HG02870 (cell line): ENCODE data around the gene CHAF1A.

Source experiments
- ATAC-seq: cut with Tn5 transposase; IDR thresholded peaks from one replicate; pipeline ENCODE4 v1.9.1; 2021; ENCODE audit warnings: mild to moderate bottlenecking, moderate library complexity; ENCODE audit not compliant: unreplicated experiment

CHAF1A gene

DNA sequence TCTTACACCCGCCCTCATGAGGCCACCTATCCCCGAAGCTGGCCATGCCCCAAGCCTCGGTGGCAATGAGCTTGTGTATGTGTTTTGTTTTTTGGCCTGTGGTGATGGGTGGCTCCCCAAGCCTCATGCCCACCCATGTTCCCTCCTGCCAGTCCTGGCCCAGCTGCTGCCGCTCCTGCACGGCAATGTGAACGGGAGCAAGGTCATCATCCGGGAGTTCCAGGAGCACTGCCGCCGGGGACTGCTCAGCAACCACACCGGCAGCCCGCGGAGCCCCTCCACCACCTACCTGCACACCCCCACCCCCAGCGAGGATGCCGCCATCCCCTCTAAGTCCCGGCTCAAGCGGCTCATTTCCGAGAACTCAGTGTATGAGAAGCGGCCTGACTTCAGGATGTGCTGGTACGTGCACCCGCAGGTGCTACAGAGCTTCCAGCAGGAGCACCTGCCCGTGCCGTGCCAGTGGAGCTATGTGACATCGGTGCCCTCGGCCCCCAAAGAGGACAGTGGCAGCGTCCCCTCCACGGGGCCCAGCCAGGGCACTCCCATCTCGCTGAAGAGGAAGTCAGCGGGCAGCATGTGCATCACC, 30.6 kb downstream of the CHAF1A start:
- no peak for ATAC-seq

- ATAC-seq = no peak
Measured at GRCh38 chr19:4434391-4434790, 32.0 kb downstream of the CHAF1A start.

GRCh38 chr19:4436231-4436630, 33.8 kb downstream of the CHAF1A start:
- ATAC-seq = no peak

DNA sequence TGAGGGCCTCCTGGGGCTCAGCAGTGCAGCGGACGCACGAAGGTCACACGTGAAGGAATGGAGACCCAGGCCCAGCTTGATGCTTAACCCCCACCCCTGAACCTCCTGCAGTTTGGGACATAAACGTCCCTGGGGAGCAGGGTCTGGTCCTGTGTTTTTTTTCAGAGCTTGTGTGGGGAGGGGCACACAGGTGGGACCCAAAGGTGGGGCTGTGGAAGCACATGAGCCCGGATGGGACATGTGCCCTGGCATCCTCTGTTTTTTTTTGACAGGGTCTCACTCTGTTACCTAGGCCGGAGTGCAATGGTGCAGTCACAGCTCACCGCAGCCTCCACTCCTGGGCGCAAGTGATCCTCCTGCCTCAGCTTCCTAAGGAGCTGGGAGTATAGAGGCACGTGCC, 34.7 kb downstream of the CHAF1A start:
- ATAC-seq = no peak

DNA sequence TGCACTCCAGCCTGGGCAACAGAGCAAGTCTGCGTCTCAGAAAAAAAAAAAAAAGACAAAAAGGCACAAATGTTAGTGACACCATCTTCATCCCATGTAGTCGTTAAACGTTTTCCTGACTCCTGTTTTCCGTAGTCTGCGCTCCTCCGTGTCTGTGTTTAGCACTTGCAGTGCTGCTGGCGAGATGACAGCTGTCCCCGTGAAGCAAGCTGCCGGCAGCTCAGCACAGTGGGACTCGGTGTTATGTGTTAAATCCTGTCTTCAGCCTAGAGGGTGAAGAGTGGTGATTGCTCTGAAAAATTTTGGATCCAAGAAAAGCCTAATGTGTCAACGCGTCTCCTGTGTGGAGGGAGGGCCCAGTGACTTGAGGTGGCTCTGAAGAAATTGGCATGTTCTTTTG, 36.8 kb downstream of the CHAF1A start:
- ATAC-seq = no peak

DNA sequence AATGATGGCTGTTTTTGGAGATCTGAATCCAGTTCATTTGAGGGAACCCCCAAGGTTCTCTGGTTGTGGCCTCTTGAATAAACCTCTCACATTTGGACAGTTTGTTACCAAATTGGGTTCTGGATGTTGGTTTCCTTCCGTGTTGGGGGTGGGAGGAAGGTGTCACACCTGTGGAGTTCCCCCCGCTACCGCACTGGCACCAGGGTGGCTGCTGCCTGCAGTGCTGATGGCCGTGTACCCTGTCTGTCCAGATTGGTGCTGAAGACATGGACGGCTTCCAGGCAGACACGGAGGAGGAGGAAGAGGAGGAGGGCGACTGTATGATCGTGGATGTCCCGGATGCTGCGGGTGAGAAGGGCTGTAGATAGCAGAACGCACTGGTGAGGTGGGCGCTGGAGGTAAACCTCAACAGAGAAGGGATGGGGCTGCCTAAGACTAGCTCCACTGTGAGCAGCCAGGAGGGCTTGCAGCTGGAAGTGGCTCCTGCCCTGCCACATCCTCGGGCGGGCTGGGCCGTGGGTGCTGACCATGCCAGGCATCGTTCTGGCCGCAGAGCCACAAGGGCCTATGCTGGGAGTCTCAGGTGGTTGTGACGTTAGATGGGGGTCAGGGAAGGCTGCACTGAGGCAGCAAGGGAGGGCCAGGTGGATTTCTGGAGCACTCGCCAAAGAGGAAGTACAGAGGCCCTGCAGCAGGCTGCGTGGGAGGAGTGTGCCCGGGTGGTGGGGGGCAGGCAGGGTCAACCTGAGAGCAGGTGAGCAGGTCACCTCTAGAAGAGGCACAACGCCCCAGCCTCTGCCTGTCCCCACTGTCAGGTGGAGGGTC, 39.8 kb downstream of the CHAF1A start:
- no peak for ATAC-seq

DNA sequence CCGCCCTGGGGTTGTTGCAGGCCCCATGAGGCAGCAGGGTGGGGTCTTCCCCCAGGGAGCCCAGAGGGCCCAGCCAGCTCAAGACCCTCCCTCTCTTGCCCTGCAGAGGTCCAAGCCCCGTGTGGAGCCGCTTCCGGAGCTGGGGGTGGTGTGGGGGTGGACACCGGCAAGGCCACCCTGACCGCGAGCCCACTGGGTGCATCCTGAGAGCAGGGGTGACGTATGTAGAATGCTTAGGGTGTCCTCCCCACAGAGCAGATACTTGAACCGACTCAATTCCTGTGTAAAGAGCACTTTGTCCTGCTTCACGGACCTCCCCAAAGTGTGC, 40.3 kb downstream of the CHAF1A start:
- ATAC-seq = no peak

DNA sequence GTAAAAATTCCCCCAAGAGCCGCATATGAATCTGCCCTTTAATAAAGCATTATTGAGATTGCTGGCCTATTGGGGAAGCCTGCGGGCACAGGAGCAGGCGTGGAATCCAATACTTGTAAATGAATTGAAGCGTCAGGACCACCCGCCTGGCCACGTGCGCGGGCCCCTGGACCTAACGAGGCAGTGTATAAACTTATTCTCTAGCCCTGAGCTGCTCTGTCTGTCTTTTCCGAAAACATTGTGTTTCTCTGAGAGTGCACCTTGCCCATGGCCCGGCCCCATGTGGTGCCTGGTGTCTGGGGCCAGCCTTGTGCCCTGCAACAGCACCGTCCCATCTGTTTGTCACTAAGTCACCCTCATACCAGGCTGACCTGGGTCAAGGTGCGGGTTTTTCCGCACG, 40.7 kb downstream of the CHAF1A start:
- no peak for ATAC-seq

DNA sequence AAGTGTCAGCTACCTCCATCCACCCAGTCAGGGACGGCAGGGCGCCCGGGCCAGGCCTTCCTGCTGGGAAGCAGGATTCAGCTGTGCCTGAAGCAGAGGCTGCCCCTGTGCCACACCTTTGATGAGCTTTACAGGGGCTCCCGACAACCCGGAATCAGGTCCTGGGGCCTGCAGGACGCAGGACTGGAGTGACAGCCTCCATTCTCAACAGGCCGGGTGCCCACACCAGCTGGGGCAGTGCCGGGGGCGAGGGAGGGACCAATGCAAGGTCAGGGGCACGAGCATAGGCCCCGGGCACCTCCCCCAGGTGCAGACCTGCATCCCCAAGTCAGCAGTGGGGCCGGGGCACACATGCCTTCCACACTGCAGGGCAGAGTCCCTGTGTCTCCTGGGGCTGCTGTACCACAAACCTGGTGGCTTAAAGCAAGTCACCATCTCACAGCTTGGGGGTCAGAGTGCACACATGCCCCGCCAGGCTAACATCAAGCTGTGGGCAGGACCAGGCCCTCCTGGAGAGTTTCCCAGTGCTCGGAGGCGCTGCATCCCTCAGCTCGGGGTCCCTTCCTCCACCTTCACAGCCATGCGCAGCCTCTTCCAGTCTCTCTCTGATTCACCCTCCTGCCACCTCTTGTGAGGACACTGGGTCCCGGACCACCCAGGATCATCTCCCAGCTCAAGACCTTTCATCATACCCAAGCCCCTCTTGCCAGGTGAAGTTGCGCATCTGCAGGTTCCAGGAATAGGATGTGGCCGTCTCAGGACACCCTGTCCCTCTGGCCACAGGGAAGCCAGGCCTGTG, 41.7 kb downstream of the CHAF1A start:
- ATAC-seq = no peak

DNA sequence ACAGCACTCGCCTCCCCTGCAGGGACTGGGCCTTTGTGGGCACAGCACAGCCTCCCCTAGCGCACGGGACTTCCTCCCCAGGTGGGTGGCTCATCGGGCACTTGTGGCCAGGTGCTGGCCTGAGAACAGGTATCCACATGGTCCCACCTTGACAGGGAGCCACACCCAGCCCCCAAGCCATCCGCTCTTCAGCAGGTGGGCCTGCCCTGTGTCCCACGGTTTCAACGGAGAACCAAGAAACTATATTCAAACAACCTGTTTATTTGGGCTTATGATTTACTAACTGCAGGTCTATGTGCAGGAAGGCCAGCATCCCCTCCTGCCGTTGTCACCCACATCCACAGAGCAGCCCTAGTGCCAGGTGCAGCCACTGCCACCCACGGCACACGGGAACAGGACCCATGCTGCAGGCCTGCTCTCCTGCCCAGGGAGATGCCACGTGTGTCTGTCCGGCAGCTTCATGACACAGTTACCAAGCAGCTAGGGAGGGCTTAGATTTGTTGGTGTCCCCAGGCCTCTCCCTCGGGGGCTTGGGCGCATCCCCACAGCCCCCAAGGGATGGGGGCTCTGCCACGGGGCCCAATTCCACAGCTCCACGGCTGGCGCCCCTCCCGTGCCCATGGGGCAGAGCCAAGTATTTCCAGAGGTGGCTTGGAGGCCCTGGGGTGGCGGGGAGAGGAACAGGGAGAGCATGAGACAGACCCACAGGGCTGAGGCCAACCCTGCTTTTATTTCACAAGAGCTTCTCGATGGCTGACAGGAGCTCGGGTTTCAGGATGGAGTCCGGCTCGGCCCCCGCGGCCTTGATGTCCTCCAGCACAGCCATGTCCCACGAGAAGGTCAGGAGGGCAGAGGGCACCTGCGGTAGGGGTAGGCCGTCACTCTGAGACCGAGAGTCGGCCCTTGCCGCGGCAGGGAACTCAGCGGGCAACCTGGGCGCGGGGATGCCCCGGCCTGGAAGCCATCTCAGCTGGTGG, 42.6 kb downstream of the CHAF1A start:
- ATAC-seq = no peak

GRCh38 chr19:4445963-4446703, 43.7 kb downstream of the CHAF1A start:
- ATAC-seq = no peak

GRCh38 chr19:4446704-4447200, 44.3 kb downstream of the CHAF1A start:
- no peak for ATAC-seq

- ATAC-seq = no peak
Measured at GRCh38 chr19:4447327-4448146, 45.1 kb downstream of the CHAF1A start.

DNA sequence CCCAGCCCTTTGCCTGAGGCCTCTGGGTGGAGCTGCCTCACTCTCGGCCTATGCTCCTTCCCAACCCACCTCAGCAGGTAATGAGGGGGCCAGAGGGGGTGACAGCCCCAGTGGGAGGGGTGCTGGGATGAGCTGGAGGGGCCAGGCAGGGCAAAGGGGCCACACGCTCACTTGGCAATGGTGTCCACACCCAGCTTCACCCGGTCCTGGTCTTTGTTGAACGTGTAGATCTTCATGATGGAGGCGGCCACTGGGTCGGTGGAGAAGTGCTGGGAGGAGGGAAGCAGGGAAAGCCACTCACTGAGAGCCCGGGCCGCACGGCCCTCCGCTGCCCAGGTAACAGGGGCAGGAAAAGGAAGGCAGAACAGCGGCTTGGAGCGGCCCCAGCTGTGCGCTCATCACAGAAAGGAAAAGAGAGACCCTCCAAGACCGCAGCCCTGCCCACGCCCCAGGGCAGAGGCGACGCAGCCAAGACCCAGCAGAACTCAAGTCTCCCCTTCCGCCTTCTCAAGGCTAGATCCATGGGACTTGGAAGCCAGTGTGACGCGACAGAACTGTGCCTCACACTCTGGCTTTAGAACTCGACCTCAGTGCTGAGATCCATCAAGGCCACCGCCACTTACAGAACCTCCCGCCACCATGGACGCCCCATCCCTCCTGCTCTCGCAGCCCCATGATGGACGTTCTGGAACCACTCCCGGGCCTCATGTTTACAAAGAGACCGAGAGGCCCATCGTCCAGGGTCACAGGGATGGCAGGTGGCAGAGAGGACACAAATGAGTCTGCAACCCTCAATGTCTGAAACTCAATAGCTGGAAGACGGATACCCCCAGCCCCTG, 45.9 kb downstream of the CHAF1A start:
- ATAC-seq = no peak

DNA sequence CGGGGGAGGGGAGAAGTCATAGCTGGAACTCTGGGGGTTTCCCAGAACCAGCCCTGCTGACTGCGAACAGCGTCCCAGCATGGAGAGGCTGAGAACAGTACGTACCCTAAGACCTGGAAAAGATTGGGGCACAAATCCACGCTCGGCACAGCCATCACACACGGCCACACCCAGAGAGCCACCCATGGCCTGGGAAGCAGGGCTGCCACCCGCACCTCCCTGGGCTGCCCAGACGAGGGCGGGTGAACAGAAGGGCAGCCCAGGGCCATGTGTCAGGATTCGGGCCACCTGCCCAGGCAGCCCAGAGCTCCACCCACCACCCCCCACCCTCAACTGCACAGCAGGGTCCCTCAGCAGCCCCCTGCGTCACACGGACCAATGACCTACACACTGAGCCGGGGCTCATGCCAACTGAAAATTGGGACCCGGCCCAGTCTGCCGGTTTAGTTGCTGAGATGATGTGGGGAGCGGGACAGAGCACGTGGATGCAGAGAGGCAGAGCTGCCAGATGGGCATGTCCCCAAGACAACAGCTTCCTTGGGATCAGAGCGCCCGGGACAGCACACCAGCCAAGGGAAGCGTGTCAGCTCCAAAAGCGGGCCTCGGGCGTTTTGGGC, 46.7 kb downstream of the CHAF1A start:
- no peak for ATAC-seq

DNA sequence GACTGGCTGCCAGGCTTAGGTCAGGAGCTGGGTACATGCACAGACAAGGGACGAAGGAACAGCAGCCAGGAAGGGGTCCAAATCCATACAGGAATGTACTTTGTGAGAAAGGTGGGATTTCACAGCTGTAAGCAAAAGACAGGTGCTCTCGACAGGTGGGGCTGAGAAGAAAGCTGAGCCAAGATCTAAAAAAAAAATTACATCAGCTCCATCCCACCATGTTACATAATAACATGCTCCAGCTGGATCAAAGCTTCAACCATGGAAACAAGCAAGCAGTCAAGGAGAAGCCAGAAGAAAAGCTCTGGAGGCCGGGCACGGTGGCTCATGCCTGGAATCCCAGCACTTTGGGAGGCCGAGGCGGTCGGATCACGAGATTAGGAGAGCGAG, 47.2 kb downstream of the CHAF1A start:
- ATAC-seq = no peak

- no peak for ATAC-seq
Measured at GRCh38 chr19:4452230-4452990, 50.0 kb downstream of the CHAF1A start.
